Panc1 (cell line): Measurements from ENCODE around the gene ARHGAP8.

Source experiments
- SIN3A ChIP-seq: IDR thresholded peaks from 2 replicates; pipeline ENCODE4 v1.6.1; 2012; ENCODE audit warnings: low read depth, mild to moderate bottlenecking, low read length, moderate library complexity, borderline replicate concordance; ENCODE audit not compliant: insufficient read depth
- TF ChIP-seq, protein P1 (sequence below): fragments of 450-650 bp; IDR thresholded peaks from 2 replicates; pipeline ENCODE4 v1.5.1; 2017; ENCODE audit warnings: mild to moderate bottlenecking
- TF ChIP-seq, protein P2 (sequence below), 2 experiments: IDR thresholded peaks; 2 replicates each; pipeline ENCODE4 v1.6.1; 2011 to 2012; ENCODE audit warnings: low read depth in 2 of 2, control low read depth in 1 of 2, low read length in 1 of 2, mild to moderate bottlenecking in 1 of 2, moderate library complexity in 1 of 2; ENCODE audit not compliant: insufficient read depth in 1 of 2

DNA sequence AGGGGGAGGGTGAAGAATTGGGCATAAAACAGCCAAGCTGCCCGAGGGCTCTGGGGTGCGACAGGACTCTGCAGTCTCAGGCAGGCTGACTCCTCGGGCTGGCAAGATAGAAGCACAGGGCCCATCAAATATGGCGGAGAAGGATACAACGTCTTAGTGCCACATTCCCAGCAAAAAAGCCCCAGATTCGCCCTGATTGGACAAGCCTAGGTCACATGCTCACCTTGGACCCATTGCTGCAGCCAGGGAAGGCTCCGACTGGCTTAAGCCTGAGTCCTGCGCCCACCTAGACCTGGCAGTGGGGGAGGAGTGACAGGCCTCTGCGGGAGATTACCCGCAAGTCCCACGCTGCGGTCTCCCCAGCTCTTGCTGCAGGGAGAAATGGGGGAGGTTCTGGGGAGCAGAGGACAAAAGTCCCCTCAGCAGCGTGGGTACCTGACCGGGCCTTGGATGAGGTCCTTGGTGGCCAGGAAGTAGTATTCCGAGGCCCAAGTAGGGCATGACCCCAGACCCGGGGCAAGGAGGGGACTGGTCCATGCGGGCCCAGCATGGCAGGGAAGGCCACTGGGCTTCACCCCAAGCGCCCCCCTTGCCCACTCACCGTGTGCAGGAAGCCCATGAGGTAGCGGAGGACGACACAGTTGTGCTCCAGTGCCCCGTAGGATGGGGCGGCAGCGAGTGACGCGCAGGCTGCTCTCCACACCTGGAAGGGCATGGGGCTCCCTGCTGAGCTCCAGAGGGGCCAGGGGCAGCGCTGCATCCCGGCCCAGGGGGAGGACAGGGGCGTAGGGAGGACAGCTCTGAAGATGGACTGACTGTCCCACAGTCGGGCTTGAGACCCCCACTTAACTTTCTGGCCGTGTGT lies 113.0 kb downstream of the ARHGAP8 start:
- TF ChIP-seq, protein P1, sequence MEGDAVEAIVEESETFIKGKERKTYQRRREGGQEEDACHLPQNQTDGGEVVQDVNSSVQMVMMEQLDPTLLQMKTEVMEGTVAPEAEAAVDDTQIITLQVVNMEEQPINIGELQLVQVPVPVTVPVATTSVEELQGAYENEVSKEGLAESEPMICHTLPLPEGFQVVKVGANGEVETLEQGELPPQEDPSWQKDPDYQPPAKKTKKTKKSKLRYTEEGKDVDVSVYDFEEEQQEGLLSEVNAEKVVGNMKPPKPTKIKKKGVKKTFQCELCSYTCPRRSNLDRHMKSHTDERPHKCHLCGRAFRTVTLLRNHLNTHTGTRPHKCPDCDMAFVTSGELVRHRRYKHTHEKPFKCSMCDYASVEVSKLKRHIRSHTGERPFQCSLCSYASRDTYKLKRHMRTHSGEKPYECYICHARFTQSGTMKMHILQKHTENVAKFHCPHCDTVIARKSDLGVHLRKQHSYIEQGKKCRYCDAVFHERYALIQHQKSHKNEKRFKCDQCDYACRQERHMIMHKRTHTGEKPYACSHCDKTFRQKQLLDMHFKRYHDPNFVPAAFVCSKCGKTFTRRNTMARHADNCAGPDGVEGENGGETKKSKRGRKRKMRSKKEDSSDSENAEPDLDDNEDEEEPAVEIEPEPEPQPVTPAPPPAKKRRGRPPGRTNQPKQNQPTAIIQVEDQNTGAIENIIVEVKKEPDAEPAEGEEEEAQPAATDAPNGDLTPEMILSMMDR = no peak
- TF ChIP-seq SIN3A = no peak
- TF ChIP-seq, protein P2, sequence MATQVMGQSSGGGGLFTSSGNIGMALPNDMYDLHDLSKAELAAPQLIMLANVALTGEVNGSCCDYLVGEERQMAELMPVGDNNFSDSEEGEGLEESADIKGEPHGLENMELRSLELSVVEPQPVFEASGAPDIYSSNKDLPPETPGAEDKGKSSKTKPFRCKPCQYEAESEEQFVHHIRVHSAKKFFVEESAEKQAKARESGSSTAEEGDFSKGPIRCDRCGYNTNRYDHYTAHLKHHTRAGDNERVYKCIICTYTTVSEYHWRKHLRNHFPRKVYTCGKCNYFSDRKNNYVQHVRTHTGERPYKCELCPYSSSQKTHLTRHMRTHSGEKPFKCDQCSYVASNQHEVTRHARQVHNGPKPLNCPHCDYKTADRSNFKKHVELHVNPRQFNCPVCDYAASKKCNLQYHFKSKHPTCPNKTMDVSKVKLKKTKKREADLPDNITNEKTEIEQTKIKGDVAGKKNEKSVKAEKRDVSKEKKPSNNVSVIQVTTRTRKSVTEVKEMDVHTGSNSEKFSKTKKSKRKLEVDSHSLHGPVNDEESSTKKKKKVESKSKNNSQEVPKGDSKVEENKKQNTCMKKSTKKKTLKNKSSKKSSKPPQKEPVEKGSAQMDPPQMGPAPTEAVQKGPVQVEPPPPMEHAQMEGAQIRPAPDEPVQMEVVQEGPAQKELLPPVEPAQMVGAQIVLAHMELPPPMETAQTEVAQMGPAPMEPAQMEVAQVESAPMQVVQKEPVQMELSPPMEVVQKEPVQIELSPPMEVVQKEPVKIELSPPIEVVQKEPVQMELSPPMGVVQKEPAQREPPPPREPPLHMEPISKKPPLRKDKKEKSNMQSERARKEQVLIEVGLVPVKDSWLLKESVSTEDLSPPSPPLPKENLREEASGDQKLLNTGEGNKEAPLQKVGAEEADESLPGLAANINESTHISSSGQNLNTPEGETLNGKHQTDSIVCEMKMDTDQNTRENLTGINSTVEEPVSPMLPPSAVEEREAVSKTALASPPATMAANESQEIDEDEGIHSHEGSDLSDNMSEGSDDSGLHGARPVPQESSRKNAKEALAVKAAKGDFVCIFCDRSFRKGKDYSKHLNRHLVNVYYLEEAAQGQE (IDR thresholded peaks at IDR 0.05; ENCODE audit: insufficient read depth in 1 of 2, low read depth in 2 of 2, low read length in 1 of 2) = no peak
